Measurements from ENCODE around the gene DSCAML1. TPM values are rescaled to one million over a fixed set of nuclear protein-coding genes. Genes with fewer than 3 reads are reported as not detected.

The DSCAML1 gene
- polyA plus RNA-seq, 1 donor from 2014 or later, result not detected

- H3K27ac Mint-ChIP-seq, result no peak overlapping the region
- no peaks in the 10 kb centered on the region for H3K36me3 Mint-ChIP-seq
- H3K4me1 Mint-ChIP-seq, result no peaks in the 10 kb centered on the region
- no peak overlapping the region for H3K4me3 Mint-ChIP-seq
- H3K9me3 Mint-ChIP-seq, result no peaks in the 10 kb centered on the region
- H3K27me3 Mint-ChIP-seq, result peaks cover 3% of the 10 kb centered on the region
Observed at GRCh38 chr11:117643606-117644300, 153.3 kb downstream of the DSCAML1 start.

DNA sequence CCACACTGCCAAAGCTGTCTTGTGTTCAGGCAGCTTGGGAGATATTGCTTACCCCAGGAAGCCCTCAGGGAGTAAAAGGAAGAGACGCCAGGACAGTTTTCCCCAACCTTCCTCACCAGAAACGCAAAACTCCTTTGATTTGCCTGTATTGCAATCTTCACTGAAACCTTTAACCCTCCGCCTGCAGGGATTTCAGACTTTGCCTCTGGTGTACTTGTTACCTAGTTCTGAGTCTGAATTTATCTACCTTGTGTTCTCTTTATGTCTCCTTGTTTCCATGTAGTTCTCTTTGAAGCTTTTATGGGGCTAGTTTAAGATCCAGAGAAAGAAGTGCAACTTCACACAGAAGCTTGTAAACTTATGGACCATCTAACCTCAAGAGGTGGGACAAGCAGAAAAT lies 154.2 kb downstream of the DSCAML1 start:
- H3K9me3 Mint-ChIP-seq, result no peaks in the 10 kb centered on the region
- no peak overlapping the region for H3K27ac Mint-ChIP-seq
- H3K4me1 Mint-ChIP-seq, result no peaks in the 10 kb centered on the region
- no peak overlapping the region for H3K4me3 Mint-ChIP-seq
- no peaks in the 10 kb centered on the region for H3K36me3 Mint-ChIP-seq
- peaks cover 3% of the 10 kb centered on the region for H3K27me3 Mint-ChIP-seq

DNA sequence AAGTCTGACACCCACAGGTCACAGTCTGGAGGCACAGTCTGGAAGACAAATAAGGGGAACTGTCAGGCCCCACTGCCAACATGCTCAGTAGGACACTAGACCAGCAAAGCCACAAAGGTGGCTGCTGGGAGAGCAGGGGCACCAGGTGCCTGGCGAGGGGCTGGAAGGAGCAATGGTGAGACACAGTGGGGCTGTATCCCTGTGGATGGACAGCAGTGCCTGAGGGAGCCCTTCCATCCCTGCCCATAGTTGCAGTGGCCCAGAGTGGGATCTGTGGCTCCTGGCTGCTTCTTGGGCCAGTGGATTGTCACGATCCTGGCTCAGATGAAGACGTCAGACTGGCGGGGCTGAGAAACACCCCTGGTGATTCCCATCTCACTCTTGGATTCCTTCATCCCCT lies 154.6 kb downstream of the DSCAML1 start:
- Mint-ChIP-seq H3K4me3 (no peak overlapping the region), H3K27me3 (peaks cover 3% of the 10 kb centered on the region), H3K36me3 (no peaks in the 10 kb centered on the region), H3K9me3 (no peaks in the 10 kb centered on the region), H3K27ac (no peak overlapping the region), H3K4me1 (no peaks in the 10 kb centered on the region)

DNA sequence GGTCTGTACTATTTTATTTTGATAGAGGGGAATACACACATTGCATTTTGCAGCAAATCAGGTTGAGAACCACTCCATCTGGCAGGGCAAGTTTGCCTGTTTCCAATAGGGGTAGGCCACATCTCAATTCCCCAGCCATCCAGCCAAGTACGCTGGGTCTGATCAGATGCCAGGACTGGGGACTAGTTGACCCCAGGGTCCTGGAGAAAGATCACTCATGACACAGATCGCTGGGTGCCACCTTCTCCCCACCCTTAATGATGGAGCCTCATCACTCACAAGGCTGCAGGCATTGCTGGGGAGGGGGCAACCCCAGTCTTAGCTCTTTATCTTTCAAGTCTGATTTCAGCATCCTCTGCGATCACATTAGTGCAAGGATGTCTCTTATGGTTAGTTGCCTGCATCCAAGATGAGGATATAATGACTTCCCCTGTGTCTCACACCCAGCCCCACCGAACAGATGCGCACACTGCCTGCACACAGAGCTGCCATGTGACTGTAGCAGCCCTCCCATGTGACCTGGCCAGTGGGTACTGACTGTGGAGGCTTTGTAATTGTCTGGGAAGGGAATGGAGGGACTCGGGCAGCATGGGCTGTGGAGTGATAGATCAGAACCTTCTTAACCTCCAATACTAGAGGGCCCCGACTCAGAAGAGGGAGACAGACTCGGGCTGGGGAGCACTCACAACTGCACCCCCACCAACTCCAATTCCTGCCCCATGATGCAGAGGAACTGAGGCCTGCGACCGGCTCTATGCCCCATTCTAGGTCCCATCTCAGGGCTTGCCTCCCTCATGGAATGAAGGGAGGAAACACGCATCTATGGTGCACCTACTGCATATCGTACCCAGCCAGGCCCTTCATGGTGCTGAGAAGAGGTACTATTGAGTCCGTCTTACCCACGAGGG lies 155.8 kb downstream of the DSCAML1 start:
- peaks cover 0 to 1% (median 0%) of the 10 kb centered on the region in 3 donors for H3K9me3 Mint-ChIP-seq
- H3K27me3 Mint-ChIP-seq, result peaks cover 3% of the 10 kb centered on the region
- no peaks in the 10 kb centered on the region for H3K36me3 Mint-ChIP-seq
- no peaks in the 10 kb centered on the region for H3K4me1 Mint-ChIP-seq
- no peak overlapping the region for H3K27ac Mint-ChIP-seq
- no peak overlapping the region for H3K4me3 Mint-ChIP-seq

DNA sequence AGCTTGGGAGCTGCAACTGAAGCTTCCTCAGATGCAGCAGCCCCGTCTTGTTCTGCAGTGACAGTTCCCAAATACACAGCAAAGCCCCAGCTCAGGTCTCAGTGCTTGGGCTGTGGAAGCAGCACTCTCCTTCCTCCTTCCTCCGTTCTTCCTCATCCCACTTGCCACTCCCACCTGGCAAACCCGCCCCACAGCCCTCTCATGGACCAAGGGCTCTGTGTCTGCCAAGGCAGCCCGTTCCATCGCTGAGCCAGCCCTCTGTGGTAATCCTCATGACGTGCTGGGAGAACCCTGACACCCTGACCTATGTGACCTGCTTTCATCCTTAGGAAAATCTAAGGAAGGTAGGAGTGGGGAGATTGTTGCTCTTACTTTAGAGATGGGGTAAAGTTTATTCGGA lies 157.0 kb downstream of the DSCAML1 start:
- Mint-ChIP-seq H3K4me3 (no peak overlapping the region), H3K4me1 (peaks cover 0 to 2% (median 0%) of the 10 kb centered on the region in 3 donors), H3K36me3 (no peaks in the 10 kb centered on the region), H3K9me3 (peaks cover 0 to 1% (median 0%) of the 10 kb centered on the region in 3 donors), H3K27me3 (peaks cover 1% of the 10 kb centered on the region), H3K27ac (peak overlapping the region in 1 of 3 donors; percentile 43)

DNA sequence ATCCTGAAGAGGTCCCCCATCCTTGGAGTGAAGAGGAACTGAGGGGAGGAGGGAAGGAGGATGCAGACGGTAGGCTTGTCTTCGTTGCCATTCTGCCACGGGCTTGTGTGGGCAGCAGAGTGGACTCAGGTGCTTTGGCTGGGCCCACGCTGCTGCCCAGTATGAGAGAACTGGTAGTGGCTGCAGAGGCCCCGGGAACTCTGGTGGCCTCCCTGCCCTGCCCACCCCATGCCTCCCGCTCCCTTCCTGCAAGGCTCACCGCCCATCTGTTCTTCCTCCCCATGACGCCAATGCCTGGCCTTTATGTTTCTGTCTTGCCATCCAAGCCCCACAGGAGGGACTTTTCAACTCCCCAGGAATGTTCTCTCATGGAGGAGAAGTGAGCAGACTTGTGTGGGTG lies 157.4 kb downstream of the DSCAML1 start:
- H3K36me3 Mint-ChIP-seq, result no peaks in the 10 kb centered on the region
- H3K9me3 Mint-ChIP-seq, result peaks cover 0 to 1% (median 0%) of the 10 kb centered on the region in 3 donors

DNA sequence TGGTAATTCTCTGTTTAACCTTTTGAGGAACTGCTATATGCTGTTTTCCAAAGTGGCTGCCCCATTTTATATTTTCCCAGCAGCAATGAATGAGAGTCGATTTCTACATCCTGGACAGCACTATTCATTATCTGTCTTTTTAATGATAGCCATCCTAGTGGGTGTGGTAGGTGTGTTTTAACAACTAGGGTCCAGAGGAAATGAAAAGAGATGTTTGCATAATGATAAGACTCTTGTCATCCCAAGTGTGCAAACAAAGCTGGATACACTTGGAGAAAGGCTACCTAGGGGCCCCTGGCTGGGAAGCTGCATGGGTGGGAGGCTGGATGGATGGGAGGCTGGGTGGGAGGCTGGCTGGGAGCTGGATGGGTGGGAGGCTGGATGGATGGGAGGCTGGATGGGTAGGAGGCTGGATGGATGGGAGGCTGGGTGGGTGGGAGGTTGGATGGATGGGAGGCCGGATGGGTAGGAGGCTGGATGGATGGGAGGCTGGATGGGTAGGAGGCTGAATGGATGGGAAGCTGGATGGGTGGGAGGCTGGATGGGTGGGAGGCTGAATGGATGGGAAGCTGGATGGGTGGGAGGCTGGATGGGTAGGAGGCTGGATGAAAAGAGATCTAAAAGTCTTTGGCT lies 158.0 kb downstream of the DSCAML1 start:
- H3K9me3 Mint-ChIP-seq, result peaks cover 0 to 1% (median 0%) of the 10 kb centered on the region in 3 donors
- H3K27me3 Mint-ChIP-seq, result no peaks in the 10 kb centered on the region
- no peaks in the 10 kb centered on the region for H3K36me3 Mint-ChIP-seq
- H3K27ac Mint-ChIP-seq, result no peak overlapping the region
- H3K4me1 Mint-ChIP-seq, result peaks cover 0 to 2% (median 0%) of the 10 kb centered on the region in 3 donors
- no peak overlapping the region for H3K4me3 Mint-ChIP-seq

More for the DNA sequence above, 157.4 kb downstream of the DSCAML1 start:
- H3K27me3 Mint-ChIP-seq, result peaks cover 1% of the 10 kb centered on the region
- no peak overlapping the region for H3K4me3 Mint-ChIP-seq
- peaks cover 0 to 2% (median 0%) of the 10 kb centered on the region in 3 donors for H3K4me1 Mint-ChIP-seq
- H3K27ac Mint-ChIP-seq, result peak overlapping the region in 1 of 3 donors; percentile 43

GRCh38 chr11:117634756-117635603 lies 162.0 kb downstream of the DSCAML1 start:
- Mint-ChIP-seq H3K4me3 (no peak overlapping the region), H3K27me3 (no peaks in the 10 kb centered on the region), H3K27ac (no peak overlapping the region), H3K9me3 (peaks cover 0 to 1% (median 0%) of the 10 kb centered on the region in 3 donors), H3K4me1 (peaks cover 0 to 2% (median 0%) of the 10 kb centered on the region in 3 donors), H3K36me3 (no peaks in the 10 kb centered on the region)

- Mint-ChIP-seq H3K27me3 (no peaks in the 10 kb centered on the region), H3K4me1 (peaks cover 0 to 2% (median 0%) of the 10 kb centered on the region in 3 donors), H3K36me3 (no peaks in the 10 kb centered on the region), H3K9me3 (peaks cover 0 to 1% (median 0%) of the 10 kb centered on the region in 3 donors), H3K27ac (no peak overlapping the region), H3K4me3 (no peak overlapping the region)
Observed at GRCh38 chr11:117633976-117634755, 162.8 kb downstream of the DSCAML1 start.

GRCh38 chr11:117633186-117633754 lies 163.7 kb downstream of the DSCAML1 start:
- peaks cover 0 to 2% (median 0%) of the 10 kb centered on the region in 3 donors for H3K4me1 Mint-ChIP-seq
- H3K27me3 Mint-ChIP-seq, result peaks cover 3% of the 10 kb centered on the region
- H3K4me3 Mint-ChIP-seq, result no peak overlapping the region
- no peaks in the 10 kb centered on the region for H3K36me3 Mint-ChIP-seq
- no peak overlapping the region for H3K27ac Mint-ChIP-seq
- peaks cover 0 to 1% (median 0%) of the 10 kb centered on the region in 3 donors for H3K9me3 Mint-ChIP-seq

- H3K36me3 Mint-ChIP-seq, result no peaks in the 10 kb centered on the region
- H3K27ac Mint-ChIP-seq, result no peak overlapping the region
- H3K4me1 Mint-ChIP-seq, result peaks cover 0 to 2% (median 0%) of the 10 kb centered on the region in 3 donors
- H3K9me3 Mint-ChIP-seq, result peaks cover 0 to 1% (median 0%) of the 10 kb centered on the region in 3 donors
- H3K27me3 Mint-ChIP-seq, result peaks cover 5% of the 10 kb centered on the region
- H3K4me3 Mint-ChIP-seq, result no peak overlapping the region
Observed at GRCh38 chr11:117632306-117632705, 164.7 kb downstream of the DSCAML1 start.

- Mint-ChIP-seq H3K36me3 (no peaks in the 10 kb centered on the region), H3K27me3 (peaks cover 8% of the 10 kb centered on the region), H3K27ac (no peak overlapping the region), H3K4me1 (peaks cover 0 to 2% (median 0%) of the 10 kb centered on the region in 3 donors), H3K4me3 (no peak overlapping the region), H3K9me3 (no peaks in the 10 kb centered on the region)
Observed at GRCh38 chr11:117631336-117632140, 165.5 kb downstream of the DSCAML1 start.
